T-helper 2 cell (primary cell): Measurements from ENCODE around the gene ZNF140.

Source experiments
- DNase-seq, 5 experiments: peaks; one replicate each; pipeline versions ENCODE4 v3.0.0 to v3.0.0-alpha.2; 2012 to 2022

ZNF140 gene

GRCh38 chr12:133130808-133131128, 50.0 kb downstream of the ZNF140 start:
- peak in 2 of 5 experiments; percentile 14 to 43 for DNase-seq

- DNase-seq = no peak
These were observed 55.0 kb downstream of the ZNF140 start for GRCh38 chr12:133135747-133136146.

- DNase-seq = no peak
These were observed 65.3 kb downstream of the ZNF140 start for GRCh38 chr12:133145981-133146380.

- no peak for DNase-seq
These were observed 75.5 kb downstream of the ZNF140 start for GRCh38 chr12:133156125-133156690.
